ENCODE data around the gene TACO1.

GRCh38 chr17:63589646-63590045 is 11.0 kb upstream of the TACO1 start:
- no peak for TF ChIP-seq GATA3 (IDR thresholded peaks at IDR 0.05; ENCODE audit: low read depth, low read length)
- TF ChIP-seq GATA2 (IDR thresholded peaks at IDR 0.05; ENCODE audit: low read depth, low read length) = no peak

Measured in SH-SY5Y (cell line).